A549 (cell line): ENCODE measurements around the gene CSRNP2. TPM values are rescaled to one million over a fixed set of nuclear protein-coding genes. Genes with fewer than 3 reads are reported as not detected.

ENCODE experiments used
- ATAC-seq, 2 experiments: fragments of 200-7000 bp in 1 of 2; fragments of >200 bp in 1 of 2; cut with Nextera tagmentation in 1 of 2; cut with Tn5 transposase in 1 of 2; 3 replicates each; pipeline versions ENCODE4 v1.8.0 to v1.9.1; 2018 to 2020; ENCODE audit warnings: mild to moderate bottlenecking in 1 of 2, moderate library complexity in 1 of 2
- CTCF ChIA-PET: fragments of 300-600 bp; sonication (Branson Sonifier 250); formaldehyde crosslinking; extraction: SDS; loops from one replicate; lab custom pipeline; 2021; ENCODE audit warnings: antibody characterized with exemption, inconsistent platforms; lab: Yijun Ruan, JAX
- POLR2A ChIA-PET: fragments of 350-600 bp; formaldehyde crosslinking; extraction: SDS; loops from one replicate; lab custom pipeline; 2021; ENCODE audit warnings: antibody characterized with exemption, inconsistent platforms; lab: Yijun Ruan, JAX
- DNase-seq, 2 experiments: peaks; one replicate each; pipeline versions ENCODE4 v3.0.0 to v3.0.0-alpha.2; 2011 to 2016; ENCODE audit warnings: low read depth in 1 of 2, low spot score in 1 of 2
- FAIRE-seq: peaks from 2 replicates; lab custom pipeline; 2011; peaks lifted over from hg19 to GRCh38; lab: Jason Lieb, UNC
- H3K27ac ChIP-seq, 2 experiments: fragments of >200 bp; sonication (Bioruptor Twin); formaldehyde crosslinking; 3 replicates each; pipeline ENCODE4 v1.5.1; 2016 to 2017
- H3K4me1 ChIP-seq: fragments of >200 bp; sonication (Bioruptor Twin); formaldehyde crosslinking; 3 replicates; pipeline ENCODE4 v1.6.1; 2016
- H3K4me2 ChIP-seq: fragments of >200 bp; sonication (Bioruptor Twin); formaldehyde crosslinking; 3 replicates; pipeline ENCODE4 v1.6.1; 2016
- H3K4me3 ChIP-seq: fragments of >200 bp; sonication (Bioruptor Twin); formaldehyde crosslinking; 3 replicates; pipeline ENCODE4 v1.5.1; 2016
- H3K9me3 ChIP-seq: fragments of >200 bp; sonication (Bioruptor Twin); formaldehyde crosslinking; 3 replicates; pipeline ENCODE4 v1.6.1; 2016
- FOXS1 ChIP-seq: fragments of 250-450 bp; sonication (Bioruptor Pico); IDR thresholded peaks from 2 replicates; pipeline ENCODE4 v1.5.0; 2020; ENCODE audit warnings: mild to moderate bottlenecking, moderate library complexity
- HEYL ChIP-seq: fragments of 250-450 bp; sonication (Bioruptor Pico); IDR thresholded peaks from 2 replicates; pipeline ENCODE4 v1.8.0; 2021; ENCODE audit warnings: mild to moderate bottlenecking, moderate library complexity
- HOXB13 ChIP-seq: fragments of 250-450 bp; sonication (Bioruptor Pico); IDR thresholded peaks from 2 replicates; pipeline ENCODE4 v1.5.0; 2020; ENCODE audit warnings: low read depth, mild to moderate bottlenecking, moderate library complexity
- KDM5A ChIP-seq: fragments of 200-600 bp; sonication (generic); IDR thresholded peaks from 2 replicates; pipeline ENCODE4 v1.6.1; 2016; ENCODE audit warnings: antibody characterized with exemption, mild to moderate bottlenecking
- MYC ChIP-seq: IDR thresholded peaks from 2 replicates; pipeline ENCODE4 v1.6.1; 2012; ENCODE audit warnings: mild to moderate bottlenecking, inconsistent platforms, low read length, improper control_type of control experiment, borderline replicate concordance
- POLR2A ChIP-seq: IDR thresholded peaks from 2 replicates; pipeline ENCODE4 v1.6.1; 2012; ENCODE audit warnings: mild to moderate bottlenecking, low read length
- POLR2AphosphoS2 ChIP-seq: conservative IDR thresholded peaks from 2 replicates; pipeline ENCODE4 v1.6.1; 2012; ENCODE audit warnings: low read length, improper control_type of control experiment, inconsistent platforms
- RARB ChIP-seq: fragments of 250-450 bp; sonication (Bioruptor Pico); IDR thresholded peaks from 2 replicates; pipeline ENCODE4 v1.8.0; 2021; ENCODE audit warnings: mild to moderate bottlenecking, moderate library complexity
- RCOR1 ChIP-seq: fragments of 150-350 bp; IDR thresholded peaks from 2 replicates; pipeline ENCODE4 v1.6.1; 2014; ENCODE audit warnings: antibody characterized with exemption, low read length, low read depth
- ZNF302 ChIP-seq: fragments of 250-450 bp; sonication (Bioruptor Pico); IDR thresholded peaks from 2 replicates; pipeline ENCODE4 v1.9.0; 2021; ENCODE audit warnings: inconsistent platforms, mild to moderate bottlenecking, moderate library complexity
- WGBS: methylation state at CpG from one replicate; pipeline ENCODE4 v1.1.6; 2017; ENCODE audit errors: missing lambda C conversion rate; 5-methylcytosine and 5-hydroxymethylcytosine counted together
- polyA plus RNA-seq, 4 experiments: library from polyadenylated mRNA; depleted of rRNA in 3 of 4; stranded (reverse); fragments of >200 nt; fragmentation: RNase III in 1 of 4; extraction: RNeasy Plus Mini Kit Qiagen cat#74134 plus additional on column Dnase treatment in 1 of 4; gene quantifications; 2 replicates in 3 of 4; 3 replicates in 1 of 4; pipeline ENCODE4 v1.2.3, GENCODE V29; 2011 to 2017
- small RNA-seq, 6 experiments: library from RNA; depleted of rRNA; stranded (forward); fragments of <200 nt; gene quantifications; one replicate each; pipeline ENCODE3, GENCODE V24; 2012
- TF ChIP-seq, protein P1 (sequence below): fragments of >200 bp; sonication (Bioruptor Twin); formaldehyde crosslinking; IDR thresholded peaks from 2 replicates; pipeline ENCODE4 v1.6.1; 2016
- TF ChIP-seq, protein P2 (sequence below): fragments of 150-350 bp; IDR thresholded peaks from 2 replicates; pipeline ENCODE4 v1.6.1; 2014; ENCODE audit warnings: low read depth, mild to moderate bottlenecking, low read length
- TF ChIP-seq, protein P3 (sequence below): fragments of 450-650 bp; IDR thresholded peaks from 2 replicates; pipeline ENCODE4 v1.6.1; 2014; ENCODE audit warnings: antibody characterized with exemption

CSRNP2 gene
- polyA plus RNA-seq, 2 of the 4 experiments (the other 2 are of a cell fraction): 11.1 to 20.3 TPM

DNA sequence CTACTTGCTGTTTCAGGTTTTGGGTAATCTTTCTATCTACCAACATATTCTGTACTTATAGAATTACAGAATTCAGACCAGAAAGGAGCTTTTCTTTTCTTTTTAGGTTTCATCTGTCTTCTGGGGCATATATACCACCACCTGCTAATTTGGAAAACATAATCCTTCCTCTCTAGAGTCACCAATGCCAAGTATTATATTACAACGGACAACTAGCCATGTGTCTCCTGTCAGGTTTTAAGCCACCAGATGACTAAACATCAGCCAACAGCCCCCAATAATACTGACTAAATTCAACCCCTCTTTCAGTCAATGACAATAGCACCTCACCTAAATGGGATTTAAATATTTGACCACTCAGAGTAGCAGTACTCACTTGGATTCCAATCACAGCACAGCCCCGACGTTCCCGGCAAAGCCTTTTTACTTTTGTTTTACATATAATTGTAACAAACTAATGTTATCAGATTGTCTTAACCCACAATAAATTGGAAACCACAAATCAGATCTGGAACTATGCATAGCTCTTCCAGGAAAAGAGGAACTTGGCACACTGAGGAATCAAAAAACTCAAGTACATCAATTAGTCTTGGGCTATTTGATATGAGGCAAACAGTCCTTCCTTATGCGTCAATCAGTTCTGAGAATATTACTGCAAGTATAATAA, 70.7 kb downstream of the CSRNP2 start (continued):
- TF ChIP-seq HOXB13 (CRISPR knock-in tag): no peak
- TF ChIP-seq FOXS1: no peak
- no peak for TF ChIP-seq HEYL (CRISPR knock-in tag)
- TF ChIP-seq, protein P1, sequence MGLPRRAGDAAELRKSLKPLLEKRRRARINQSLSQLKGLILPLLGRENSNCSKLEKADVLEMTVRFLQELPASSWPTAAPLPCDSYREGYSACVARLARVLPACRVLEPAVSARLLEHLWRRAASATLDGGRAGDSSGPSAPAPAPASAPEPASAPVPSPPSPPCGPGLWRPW: no peak
- TF ChIP-seq KDM5A: no peak
- no peak for TF ChIP-seq RCOR1
- no peak for TF ChIP-seq RARB (CRISPR knock-in tag)

DNA sequence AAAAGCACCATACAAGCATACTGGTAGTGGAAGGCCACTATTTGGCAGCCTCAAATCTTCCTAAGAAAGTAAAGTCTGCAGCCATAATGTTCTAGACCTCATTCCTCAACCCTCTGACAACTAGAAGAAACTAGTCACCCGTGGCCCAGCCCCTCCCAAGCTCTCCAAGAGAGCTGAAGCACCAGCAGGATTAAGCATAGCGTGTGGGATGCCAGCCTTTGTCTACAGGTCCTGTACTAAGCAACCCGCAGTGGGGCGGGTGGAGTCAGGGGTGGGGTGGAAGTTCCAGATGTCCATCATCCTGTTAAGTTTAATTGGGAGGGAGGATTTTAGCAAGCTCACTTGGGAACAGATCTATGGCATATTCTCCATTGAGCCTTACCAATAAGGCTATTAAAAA, 71.4 kb downstream of the CSRNP2 start:
- no peak for ATAC-seq
- Histone ChIP-seq H3K4me1 (no peaks in the 10 kb centered on the region; the same call in 2 of the 3 replicates), H3K9me3 (no peaks in the 10 kb centered on the region), H3K27ac (no peak overlapping the region), H3K4me3 (no peak overlapping the region), H3K4me2 (no peak overlapping the region)
- 87% methylated on average over 4 of the region's 4 CpGs for WGBS
- FAIRE-seq: no peak
- no peak for TF ChIP-seq ZNF302 (CRISPR knock-in tag)
- TF ChIP-seq, protein P2, sequence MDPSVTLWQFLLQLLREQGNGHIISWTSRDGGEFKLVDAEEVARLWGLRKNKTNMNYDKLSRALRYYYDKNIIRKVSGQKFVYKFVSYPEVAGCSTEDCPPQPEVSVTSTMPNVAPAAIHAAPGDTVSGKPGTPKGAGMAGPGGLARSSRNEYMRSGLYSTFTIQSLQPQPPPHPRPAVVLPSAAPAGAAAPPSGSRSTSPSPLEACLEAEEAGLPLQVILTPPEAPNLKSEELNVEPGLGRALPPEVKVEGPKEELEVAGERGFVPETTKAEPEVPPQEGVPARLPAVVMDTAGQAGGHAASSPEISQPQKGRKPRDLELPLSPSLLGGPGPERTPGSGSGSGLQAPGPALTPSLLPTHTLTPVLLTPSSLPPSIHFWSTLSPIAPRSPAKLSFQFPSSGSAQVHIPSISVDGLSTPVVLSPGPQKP: no peak
- TF ChIP-seq POLR2AphosphoS2: no peak
- TF ChIP-seq POLR2A: no peak
- TF ChIP-seq RCOR1: no peak
- no peak for TF ChIP-seq MYC
- TF ChIP-seq, protein P3, sequence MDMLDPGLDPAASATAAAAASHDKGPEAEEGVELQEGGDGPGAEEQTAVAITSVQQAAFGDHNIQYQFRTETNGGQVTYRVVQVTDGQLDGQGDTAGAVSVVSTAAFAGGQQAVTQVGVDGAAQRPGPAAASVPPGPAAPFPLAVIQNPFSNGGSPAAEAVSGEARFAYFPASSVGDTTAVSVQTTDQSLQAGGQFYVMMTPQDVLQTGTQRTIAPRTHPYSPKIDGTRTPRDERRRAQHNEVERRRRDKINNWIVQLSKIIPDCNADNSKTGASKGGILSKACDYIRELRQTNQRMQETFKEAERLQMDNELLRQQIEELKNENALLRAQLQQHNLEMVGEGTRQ: no peak
- TF ChIP-seq HOXB13 (CRISPR knock-in tag): no peak
- no peak for TF ChIP-seq FOXS1
- POLR2A ChIA-PET: no interaction called here
- no peak for DNase-seq
- CTCF ChIA-PET: interaction anchor here (1.8 kb wide), 1 partner anchor 26 kb away, joined by 5 read pairs; no protein-coding TSS in a partner anchor

Small RNAs within 50 kb of the gene (small RNA-seq; reads per million reads assigned to genes)
- gene RNU6-1273P (0 reads per million in 6 experiments), gene RNU6-87P (0 reads per million in 6 experiments)

Other genes with a start within 250 kb of the CSRNP2 start
- not detected in 2 replicates for gene TMPRSS12, start 240.7 kb downstream of the CSRNP2 start, polyA plus RNA-seq (2011; rRNA removed)
- not detected in 3 replicates for gene TMPRSS12, start 240.7 kb downstream of the CSRNP2 start, polyA plus RNA-seq (2017; fragmentation: RNase III; extraction: RNeasy Plus Mini Kit Qiagen cat#74134 plus additional on column Dnase treatment)
- gene HIGD1C, start 131.1 kb downstream of the CSRNP2 start, polyA plus RNA-seq (2011; rRNA removed): not detected in 2 replicates
- gene HIGD1C, start 131.1 kb downstream of the CSRNP2 start, polyA plus RNA-seq (2017; fragmentation: RNase III; extraction: RNeasy Plus Mini Kit Qiagen cat#74134 plus additional on column Dnase treatment): not detected in 3 replicates
- gene SLC11A2, start 57.2 kb downstream of the CSRNP2 start, polyA plus RNA-seq (2011; rRNA removed): 80.7 and 82.6 TPM in 2 replicates
- 28.3 to 31.6 TPM (median 30.8 TPM) in 3 replicates for gene SLC11A2, start 57.2 kb downstream of the CSRNP2 start, polyA plus RNA-seq (2017; fragmentation: RNase III; extraction: RNeasy Plus Mini Kit Qiagen cat#74134 plus additional on column Dnase treatment)
- gene LETMD1, start 35.3 kb downstream of the CSRNP2 start, polyA plus RNA-seq (2011; rRNA removed): 72.9 and 83.0 TPM in 2 replicates
- gene LETMD1, start 35.3 kb downstream of the CSRNP2 start, polyA plus RNA-seq (2017; fragmentation: RNase III; extraction: RNeasy Plus Mini Kit Qiagen cat#74134 plus additional on column Dnase treatment): 29.6 to 35.9 TPM (median 31.5 TPM) in 3 replicates
- 36.9 and 39.8 TPM in 2 replicates for gene TFCP2, start 89.5 kb upstream of the CSRNP2 start, polyA plus RNA-seq (2011; rRNA removed)
- 18.7 to 19.4 TPM (median 19.0 TPM) in 3 replicates for gene TFCP2, start 89.5 kb upstream of the CSRNP2 start, polyA plus RNA-seq (2017; fragmentation: RNase III; extraction: RNeasy Plus Mini Kit Qiagen cat#74134 plus additional on column Dnase treatment)
- gene POU6F1, start 134.5 kb upstream of the CSRNP2 start, polyA plus RNA-seq (2011; rRNA removed): 1.3 and 1.7 TPM in 2 replicates
- gene POU6F1, start 134.5 kb upstream of the CSRNP2 start, polyA plus RNA-seq (2017; fragmentation: RNase III; extraction: RNeasy Plus Mini Kit Qiagen cat#74134 plus additional on column Dnase treatment): 0.58 to 0.92 TPM (median 0.77 TPM) in 3 replicates
- gene DAZAP2, start 155.2 kb upstream of the CSRNP2 start, polyA plus RNA-seq (2011; rRNA removed): 375 and 459 TPM in 2 replicates
- 290 to 304 TPM (median 292 TPM) in 3 replicates for gene DAZAP2, start 155.2 kb upstream of the CSRNP2 start, polyA plus RNA-seq (2017; fragmentation: RNase III; extraction: RNeasy Plus Mini Kit Qiagen cat#74134 plus additional on column Dnase treatment)
- 27.2 and 38.3 TPM in 2 replicates for gene SMAGP, start 186.8 kb upstream of the CSRNP2 start, polyA plus RNA-seq (2011; rRNA removed)
- 14.8 to 16.4 TPM (median 15.5 TPM) in 3 replicates for gene SMAGP, start 186.8 kb upstream of the CSRNP2 start, polyA plus RNA-seq (2017; fragmentation: RNase III; extraction: RNeasy Plus Mini Kit Qiagen cat#74134 plus additional on column Dnase treatment)
- 0.52 and 0.57 TPM in 2 replicates for gene BIN2, start 240.6 kb upstream of the CSRNP2 start, polyA plus RNA-seq (2011; rRNA removed)
- gene BIN2, start 240.6 kb upstream of the CSRNP2 start, polyA plus RNA-seq (2017; fragmentation: RNase III; extraction: RNeasy Plus Mini Kit Qiagen cat#74134 plus additional on column Dnase treatment): 0.05 to 0.08 TPM in 2 of 3 replicates, not detected in the other